A549 (cell line): ENCODE data around the gene HAX1. TPM values are rescaled to one million over a fixed set of nuclear protein-coding genes. Genes with fewer than 3 reads are reported as not detected.
"Not testable (repeated sequence)": the region's sequence is repeated elsewhere in the genome, so short reads cannot be mapped to it uniquely, and the experiment has no call there.

Experiments
- ATAC-seq, 2 experiments: fragments of 200-7000 bp in 1 of 2; fragments of >200 bp in 1 of 2; cut with Nextera tagmentation in 1 of 2; cut with Tn5 transposase in 1 of 2; 3 replicates each; pipeline versions ENCODE4 v1.8.0 to v1.9.1; 2018 to 2020; ENCODE audit warnings: mild to moderate bottlenecking in 1 of 2, moderate library complexity in 1 of 2
- CTCF ChIA-PET: fragments of 300-600 bp; sonication (Branson Sonifier 250); formaldehyde crosslinking; extraction: SDS; loops from one replicate; lab custom pipeline; 2021; ENCODE audit warnings: antibody characterized with exemption, inconsistent platforms; lab: Yijun Ruan, JAX
- POLR2A ChIA-PET: fragments of 350-600 bp; formaldehyde crosslinking; extraction: SDS; loops from one replicate; lab custom pipeline; 2021; ENCODE audit warnings: antibody characterized with exemption, inconsistent platforms; lab: Yijun Ruan, JAX
- DNase-seq, 2 experiments: peaks; one replicate each; pipeline versions ENCODE4 v3.0.0 to v3.0.0-alpha.2; 2011 to 2016; ENCODE audit warnings: low read depth in 1 of 2, low spot score in 1 of 2
- FAIRE-seq: peaks from 2 replicates; lab custom pipeline; 2011; peaks lifted over from hg19 to GRCh38; lab: Jason Lieb, UNC
- H3K27ac ChIP-seq, 2 experiments: fragments of >200 bp; sonication (Bioruptor Twin); formaldehyde crosslinking; 3 replicates each; pipeline ENCODE4 v1.5.1; 2016 to 2017
- H3K4me1 ChIP-seq: fragments of >200 bp; sonication (Bioruptor Twin); formaldehyde crosslinking; 3 replicates; pipeline ENCODE4 v1.6.1; 2016
- H3K4me2 ChIP-seq: fragments of >200 bp; sonication (Bioruptor Twin); formaldehyde crosslinking; 3 replicates; pipeline ENCODE4 v1.6.1; 2016
- H3K4me3 ChIP-seq: fragments of >200 bp; sonication (Bioruptor Twin); formaldehyde crosslinking; 3 replicates; pipeline ENCODE4 v1.5.1; 2016
- H3K9me3 ChIP-seq: fragments of >200 bp; sonication (Bioruptor Twin); formaldehyde crosslinking; 3 replicates; pipeline ENCODE4 v1.6.1; 2016
- ATOH8 ChIP-seq: fragments of 250-450 bp; sonication (Bioruptor Pico); IDR thresholded peaks from 2 replicates; pipeline ENCODE4 v1.5.0; 2020; ENCODE audit warnings: low read depth, mild to moderate bottlenecking, moderate library complexity
- BCL3 ChIP-seq: fragments of >200 bp; sonication (Bioruptor Twin); formaldehyde crosslinking; IDR thresholded peaks from 3 replicates; pipeline ENCODE4 v1.6.1; 2016
- CHD4 ChIP-seq: fragments of 200-600 bp; sonication (generic); IDR thresholded peaks from 2 replicates; pipeline ENCODE4 v1.6.1; 2016; ENCODE audit warnings: antibody characterized with exemption, mild to moderate bottlenecking, borderline replicate concordance
- EHMT2 ChIP-seq: fragments of 200-600 bp; sonication (generic); IDR thresholded peaks from 2 replicates; pipeline ENCODE4 v1.6.1; 2016; ENCODE audit warnings: antibody characterized with exemption, low read depth, mild to moderate bottlenecking, moderate library complexity
- ELK1 ChIP-seq: fragments of 150-350 bp; IDR thresholded peaks from 2 replicates; pipeline ENCODE4 v1.6.1; 2014; ENCODE audit warnings: low read depth, mild to moderate bottlenecking, low read length
- FOXS1 ChIP-seq: fragments of 250-450 bp; sonication (Bioruptor Pico); IDR thresholded peaks from 2 replicates; pipeline ENCODE4 v1.5.0; 2020; ENCODE audit warnings: mild to moderate bottlenecking, moderate library complexity
- HDAC2 ChIP-seq: fragments of 200-600 bp; sonication (generic); IDR thresholded peaks from 2 replicates; pipeline ENCODE4 v1.6.1; 2016
- HOXB13 ChIP-seq: fragments of 250-450 bp; sonication (Bioruptor Pico); IDR thresholded peaks from 2 replicates; pipeline ENCODE4 v1.5.0; 2020; ENCODE audit warnings: low read depth, mild to moderate bottlenecking, moderate library complexity
- JUN ChIP-seq, 2 experiments: fragments of >200 bp; sonication (Bioruptor Twin); formaldehyde crosslinking; IDR thresholded peaks; 2 replicates in 1 of 2; 3 replicates in 1 of 2; pipeline ENCODE4 v1.6.1; 2016 to 2017
- JUNB ChIP-seq: fragments of >200 bp; sonication (Bioruptor Twin); formaldehyde crosslinking; IDR thresholded peaks from 2 replicates; pipeline ENCODE4 v1.6.1; 2016
- KDM5A ChIP-seq: fragments of 200-600 bp; sonication (generic); IDR thresholded peaks from 2 replicates; pipeline ENCODE4 v1.6.1; 2016; ENCODE audit warnings: antibody characterized with exemption, mild to moderate bottlenecking
- MAFK ChIP-seq: fragments of 450-650 bp; IDR thresholded peaks from 2 replicates; pipeline ENCODE4 v1.6.1; 2014; ENCODE audit not compliant: partially characterized antibody
- NR3C1 ChIP-seq: fragments of >200 bp; sonication (Bioruptor Twin); formaldehyde crosslinking; IDR thresholded peaks from 3 replicates; pipeline ENCODE4 v1.6.1; 2017
- RARB ChIP-seq: fragments of 250-450 bp; sonication (Bioruptor Pico); IDR thresholded peaks from 2 replicates; pipeline ENCODE4 v1.8.0; 2021; ENCODE audit warnings: mild to moderate bottlenecking, moderate library complexity
- RNF2 ChIP-seq: fragments of 200-600 bp; sonication (generic); IDR thresholded peaks from 2 replicates; pipeline ENCODE4 v1.6.1; 2016; ENCODE audit warnings: low read depth, mild to moderate bottlenecking, antibody characterized with exemption, moderate library complexity, borderline replicate concordance
- SMC3 ChIP-seq: fragments of >200 bp; sonication (Bioruptor Twin); formaldehyde crosslinking; IDR thresholded peaks from 3 replicates; pipeline ENCODE4 v1.6.1; 2018; ENCODE audit warnings: inconsistent platforms
- TFCP2L1 ChIP-seq: fragments of 250-450 bp; sonication (Bioruptor Pico); IDR thresholded peaks from 2 replicates; pipeline ENCODE4 v1.5.0; 2021; ENCODE audit warnings: mild to moderate bottlenecking
- ZSCAN20 ChIP-seq: fragments of 250-450 bp; sonication (Bioruptor Pico); IDR thresholded peaks from 2 replicates; pipeline ENCODE4 v1.8.0; 2022; ENCODE audit warnings: mild to moderate bottlenecking, moderate library complexity
- WGBS: methylation state at CpG from one replicate; pipeline ENCODE4 v1.1.6; 2017; ENCODE audit errors: missing lambda C conversion rate; 5-methylcytosine and 5-hydroxymethylcytosine counted together
- polyA plus RNA-seq, 4 experiments: library from polyadenylated mRNA; depleted of rRNA in 3 of 4; stranded (reverse); fragments of >200 nt; fragmentation: RNase III in 1 of 4; extraction: RNeasy Plus Mini Kit Qiagen cat#74134 plus additional on column Dnase treatment in 1 of 4; gene quantifications; 2 replicates in 3 of 4; 3 replicates in 1 of 4; pipeline ENCODE4 v1.2.3, GENCODE V29; 2011 to 2017
- TF ChIP-seq, protein P1 (sequence below): IDR thresholded peaks from 2 replicates; pipeline ENCODE4 v1.6.1; 2012; ENCODE audit warnings: low read depth, borderline replicate concordance
- TF ChIP-seq, protein P2 (sequence below): fragments of >200 bp; sonication (Bioruptor Twin); formaldehyde crosslinking; IDR thresholded peaks from 2 replicates; pipeline ENCODE4 v1.6.1; 2016

HAX1 gene
- polyA plus RNA-seq, 2 of the 4 experiments (the other 2 are of a cell fraction) = 78.4 to 123 TPM

GRCh38 chr1:154320882-154321608 is 48.6 kb downstream of the HAX1 start, which contains the start of gene AQP10:
TSS of gene AQP10 (plus strand) at chr1:154321093. CDS start at chr1:154321156, 63 bp downstream.
- no peak for TF ChIP-seq BCL3
- no peak for TF ChIP-seq HOXB13 (CRISPR knock-in tag)
- H3K9me3 ChIP-seq = no peaks in the 10 kb centered on the region
- no peak within 1 kb of the TSS for H3K4me2 ChIP-seq
- DNase-seq = no peak
- no peak for ATAC-seq
- ChIA-PET CTCF (interaction anchor here (1.0 to 13.9 kb wide), 2 partner anchors 21 to 122 kb away, joined by 3 to 268 read pairs; no protein-coding TSS in a partner anchor), POLR2A (no interaction called here)
- H3K4me1 ChIP-seq = no peaks in the 10 kb centered on the region
- no peak for FAIRE-seq
- 56% methylated on average over 9 of the region's 9 CpGs for WGBS
- H3K4me3 ChIP-seq = no peak within 1 kb of the TSS
- no peak within 1 kb of the TSS for H3K27ac ChIP-seq

GRCh38 chr1:154321609-154321934 is 49.1 kb downstream of the HAX1 start:
- H3K4me2 ChIP-seq, H3K27ac ChIP-seq, FAIRE-seq, H3K9me3 ChIP-seq, POLR2A ChIA-PET, H3K4me3 ChIP-seq, H3K4me1 ChIP-seq, DNase-seq, ATAC-seq: not testable (repeated sequence)
- CTCF ChIA-PET = interaction anchor here (1.0 to 13.9 kb wide), 2 partner anchors 21 to 122 kb away, joined by 3 to 268 read pairs; no protein-coding TSS in a partner anchor

DNA sequence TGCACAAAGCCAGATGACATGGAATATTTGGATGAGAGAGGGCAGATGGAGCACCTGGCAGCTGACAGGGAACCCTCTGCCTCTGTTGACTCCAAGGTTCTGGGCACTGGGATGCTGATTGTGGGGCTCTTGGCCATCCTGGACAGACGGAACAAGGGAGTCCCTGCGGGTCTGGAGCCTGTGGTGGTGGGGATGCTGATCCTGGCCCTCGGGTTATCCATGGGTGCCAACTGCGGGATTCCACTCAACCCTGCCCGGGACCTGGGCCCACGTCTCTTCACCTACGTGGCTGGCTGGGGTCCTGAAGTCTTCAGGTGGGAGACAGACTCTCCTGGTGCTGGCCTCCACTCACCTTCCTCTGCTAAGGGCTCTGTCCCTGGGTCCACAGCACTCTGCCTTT is 51.1 kb downstream of the HAX1 start:
- Histone ChIP-seq H3K4me1 (peaks cover 12% of the 10 kb centered on the region), H3K4me2 (no peak overlapping the region), H3K9me3 (no peaks in the 10 kb centered on the region), H3K27ac (no peak overlapping the region), H3K4me3 (no peak overlapping the region)
- DNase-seq = no peak
- no peak for TF ChIP-seq ELK1
- no peak for TF ChIP-seq BCL3
- no peak for TF ChIP-seq MAFK
- no peak for TF ChIP-seq EHMT2
- no peak for TF ChIP-seq NR3C1
- TF ChIP-seq RARB (CRISPR knock-in tag) = no peak
- no peak for TF ChIP-seq JUNB
- no peak for TF ChIP-seq RNF2
- TF ChIP-seq KDM5A = no peak
- no peak for TF ChIP-seq SMC3
- TF ChIP-seq FOXS1 (CRISPR knock-in tag) = no peak
- ChIA-PET POLR2A (no interaction called here), CTCF (interaction anchor here (0.7 to 13.9 kb wide), 11 partner anchors 9 to 219 kb away, joined by 3 to 268 read pairs (median 4); partner anchors contain the start of gene IL6R)
- FAIRE-seq = no peak
- WGBS = 34% methylated on average over 4 of the region's 7 CpGs
- no peak for ATAC-seq

- WGBS = 82% methylated on average over 2 of the region's 2 CpGs
- no peak overlapping the region; the same call in 2 of the 3 replicates for H3K4me3 ChIP-seq
- no peaks in the 10 kb centered on the region for H3K9me3 ChIP-seq
- no peak for FAIRE-seq
- H3K27ac ChIP-seq = peak overlapping the region in 1 of 2 experiments; percentile 95; a peak in 2 of 6 replicates
- ATAC-seq = peak in 1 of 2 experiments; percentile 1; a peak in 2 of 6 replicates
- POLR2A ChIA-PET = interaction anchor here (2.5 kb wide), 1 partner anchor 11 kb away, joined by 11 read pairs; no protein-coding TSS in a partner anchor
- H3K4me1 ChIP-seq = peaks cover 12% of the 10 kb centered on the region
- CTCF ChIA-PET = interaction anchor here (0.6 to 13.9 kb wide), 19 partner anchors 9 to 494 kb away, joined by 3 to 268 read pairs (median 4); partner anchors contain the start of gene IL6R
- H3K4me2 ChIP-seq = peak overlapping the region; percentile 91
- DNase-seq = no peak
- no peak for TF ChIP-seq CHD4
- TF ChIP-seq, protein P1, sequence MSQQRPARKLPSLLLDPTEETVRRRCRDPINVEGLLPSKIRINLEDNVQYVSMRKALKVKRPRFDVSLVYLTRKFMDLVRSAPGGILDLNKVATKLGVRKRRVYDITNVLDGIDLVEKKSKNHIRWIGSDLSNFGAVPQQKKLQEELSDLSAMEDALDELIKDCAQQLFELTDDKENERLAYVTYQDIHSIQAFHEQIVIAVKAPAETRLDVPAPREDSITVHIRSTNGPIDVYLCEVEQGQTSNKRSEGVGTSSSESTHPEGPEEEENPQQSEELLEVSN = no peak
- TF ChIP-seq ZSCAN20 (CRISPR knock-in tag) = no peak
- no peak for TF ChIP-seq JUN (IDR thresholded peaks at IDR 0.05)
- no peak for TF ChIP-seq ATOH8
- no peak for TF ChIP-seq MAFK
- no peak for TF ChIP-seq HDAC2
- no peak for TF ChIP-seq ELK1
- TF ChIP-seq SMC3 = no peak
- TF ChIP-seq, protein P2, sequence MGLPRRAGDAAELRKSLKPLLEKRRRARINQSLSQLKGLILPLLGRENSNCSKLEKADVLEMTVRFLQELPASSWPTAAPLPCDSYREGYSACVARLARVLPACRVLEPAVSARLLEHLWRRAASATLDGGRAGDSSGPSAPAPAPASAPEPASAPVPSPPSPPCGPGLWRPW = no peak
- no peak for TF ChIP-seq TFCP2L1
Measured at GRCh38 chr1:154324241-154324640, 51.8 kb downstream of the HAX1 start.
